OCI-LY3 (cell line): ENCODE data around the gene ZSCAN16.

Experiments used
- CTCF ChIP-seq: fragments of 200-600, 300-600 bp; sonication (generic); IDR thresholded peaks from 2 replicates; pipeline ENCODE4 v1.5.1; 2014; ENCODE audit warnings: antibody characterized with exemption, low read length, low read depth
- EZH2phosphoT487 ChIP-seq: fragments of 200-600 bp; shearing (Covaris generic); IDR thresholded peaks from 2 replicates; pipeline ENCODE4 v1.6.1; 2018; ENCODE audit warnings: antibody characterized with exemption, mixed run types, low read depth

- TF ChIP-seq EZH2phosphoT487 (no peak), CTCF (no peak)
Measured at GRCh38 chr6:28089054-28089453, 35.4 kb upstream of the ZSCAN16 start.
